CD4-positive, alpha-beta T cell treated with Interleukin-2 at 100 ng/mL for 4 hours (primary cell): ENCODE data around the gene GJA3.

Source experiments
- DNase-seq: peaks from one replicate; pipeline ENCODE4 v3.0.0-alpha.2; 2020; ENCODE audit warnings: low spot score

GJA3 gene

DNA sequence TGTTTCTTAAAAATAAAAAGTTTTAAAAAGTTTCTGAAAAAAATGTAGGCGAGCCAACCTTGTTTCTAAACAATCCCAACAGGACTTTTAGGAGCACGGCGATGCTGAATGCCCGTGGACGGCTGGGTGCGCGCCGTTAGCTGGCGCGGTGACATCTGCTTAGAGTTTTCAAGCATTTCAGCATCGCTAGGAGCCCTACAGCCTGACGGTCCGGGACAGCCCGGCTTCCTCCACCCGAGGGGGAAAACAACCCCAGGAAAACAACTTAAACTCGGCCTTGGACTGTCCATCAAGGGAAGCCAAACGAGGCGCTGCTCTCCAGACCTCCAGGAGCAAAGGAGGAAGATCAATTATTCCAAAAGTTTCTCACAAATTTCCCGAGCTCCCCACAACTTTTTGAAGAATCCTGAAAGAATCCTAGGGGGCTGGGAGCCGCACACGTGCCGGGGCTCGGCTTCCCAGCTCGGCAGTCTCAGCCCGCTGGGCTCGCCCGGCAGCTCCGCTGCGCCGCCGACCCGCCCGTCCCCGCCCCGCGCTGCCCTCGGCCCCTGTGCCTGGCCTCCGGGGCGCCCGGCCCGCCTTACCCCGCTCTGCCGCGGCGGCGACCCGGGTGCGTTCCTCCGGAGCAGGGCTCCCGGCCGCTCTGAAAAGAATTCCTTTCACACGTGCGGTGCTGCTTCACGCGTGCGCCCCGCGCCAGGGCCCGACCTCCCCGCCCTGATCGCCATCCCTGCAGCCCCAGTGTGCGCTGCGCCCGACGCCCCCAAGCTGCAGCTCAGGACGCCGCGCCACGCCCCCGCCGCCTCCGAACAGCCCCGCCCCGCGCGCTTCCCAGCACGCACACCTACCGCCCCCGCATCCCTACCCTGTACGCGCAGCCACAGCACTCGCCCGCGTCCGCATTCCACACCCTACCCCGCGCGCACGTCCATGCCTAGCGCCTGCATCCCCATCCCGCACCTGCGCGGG is at the start of gene GJA3:
Gene GJA3, minus strand, starts transcription at position 747 of the 969 bp plus-strand sequence. CDS start 17,764 bp downstream, outside the sequence.
- DNase-seq: peak; percentile 41

DNA sequence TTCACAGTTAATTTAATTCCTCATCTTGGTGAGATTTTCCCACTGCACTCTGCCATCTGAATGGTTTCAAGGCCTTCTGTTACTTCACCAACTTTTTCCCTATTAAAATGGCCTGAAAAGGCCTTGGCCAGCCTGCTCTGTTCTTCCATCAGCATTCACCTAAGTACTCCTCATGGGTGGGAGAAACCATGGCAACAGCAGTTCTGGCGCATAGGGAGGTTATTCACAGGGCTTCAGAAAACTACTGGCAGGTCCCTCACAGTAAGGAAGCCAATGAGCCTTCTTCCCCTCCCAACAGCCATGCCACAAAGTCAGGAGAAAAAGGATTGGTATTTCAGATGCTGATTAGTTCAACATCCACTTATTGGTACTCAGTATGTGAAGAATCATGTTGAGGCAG is 49.1 kb upstream of the GJA3 start:
- no peak for DNase-seq

DNA sequence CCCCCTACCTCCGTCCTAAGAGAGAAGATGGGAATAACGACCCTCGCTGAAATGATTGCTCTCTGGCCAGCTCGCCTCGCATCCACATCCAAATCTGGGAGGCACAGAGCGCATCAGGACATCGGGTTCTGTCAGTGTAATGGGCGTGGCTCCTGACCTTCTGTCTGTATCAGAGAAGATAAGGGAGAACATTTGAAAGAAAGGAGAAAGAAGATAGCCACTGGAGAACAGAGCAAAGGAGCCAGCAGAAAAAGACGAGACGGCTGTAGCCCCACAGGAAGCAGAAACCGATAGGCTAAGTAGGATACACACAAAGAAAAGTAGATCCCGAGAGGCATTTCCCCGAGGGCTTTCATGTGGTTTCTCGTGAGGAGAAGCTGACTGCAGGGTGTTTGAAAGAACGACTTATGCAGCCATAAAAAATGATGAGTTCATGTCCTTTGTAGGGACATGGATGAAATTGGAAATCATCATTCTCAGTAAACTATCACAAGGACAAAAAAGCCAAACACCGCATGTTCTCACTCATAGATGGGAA is 45.9 kb upstream of the GJA3 start:
- DNase-seq: no peak

DNA sequence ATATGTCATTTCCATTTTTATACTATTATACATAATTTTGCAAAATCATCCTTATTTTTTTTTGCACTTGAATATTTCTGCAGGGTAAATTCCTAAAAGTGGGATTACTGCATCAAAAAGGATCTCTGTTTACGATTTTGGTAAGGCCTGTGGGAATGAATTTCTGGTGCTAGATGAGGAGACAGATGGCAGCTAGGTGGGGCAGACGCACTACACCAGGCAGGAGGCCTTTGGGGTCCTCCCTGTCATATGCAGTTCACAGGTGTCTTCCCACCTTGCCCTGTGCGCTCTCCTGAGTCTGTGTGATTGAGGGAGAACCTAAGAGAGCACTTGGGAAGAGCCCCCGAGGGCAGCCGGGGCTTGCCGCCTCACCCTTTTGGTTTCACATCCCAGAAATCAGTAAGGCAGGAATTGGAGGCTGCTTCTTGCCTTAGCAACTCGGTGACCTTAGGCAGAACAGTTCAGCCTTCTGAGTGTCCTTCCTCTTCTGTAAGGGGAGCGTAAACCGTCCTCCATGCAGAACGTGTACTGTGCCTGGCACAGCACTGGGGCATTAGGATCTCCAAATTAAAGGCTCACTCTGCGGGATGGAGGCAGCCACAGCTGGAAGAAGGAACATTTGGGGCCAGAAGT is 45.3 kb upstream of the GJA3 start:
- no peak for DNase-seq

DNA sequence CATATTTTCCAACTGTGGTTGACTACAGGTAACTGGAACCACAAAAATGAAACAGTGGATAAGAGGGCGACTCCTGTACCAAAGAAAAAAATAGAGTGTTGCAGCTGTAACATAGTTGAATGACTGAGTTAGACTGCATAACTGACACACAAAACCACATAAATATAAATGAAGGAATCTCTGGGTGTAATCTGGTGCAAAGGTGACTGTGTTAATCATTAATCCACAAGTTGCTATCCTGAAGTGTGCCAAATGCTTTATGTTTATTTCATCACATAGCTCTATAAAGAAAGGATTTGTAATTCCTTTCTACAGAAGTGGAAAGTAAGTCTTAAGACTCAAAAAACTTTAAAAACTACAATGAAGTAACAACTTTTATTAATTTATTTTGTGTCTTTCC is 37.9 kb upstream of the GJA3 start:
- DNase-seq: no peak

DNA sequence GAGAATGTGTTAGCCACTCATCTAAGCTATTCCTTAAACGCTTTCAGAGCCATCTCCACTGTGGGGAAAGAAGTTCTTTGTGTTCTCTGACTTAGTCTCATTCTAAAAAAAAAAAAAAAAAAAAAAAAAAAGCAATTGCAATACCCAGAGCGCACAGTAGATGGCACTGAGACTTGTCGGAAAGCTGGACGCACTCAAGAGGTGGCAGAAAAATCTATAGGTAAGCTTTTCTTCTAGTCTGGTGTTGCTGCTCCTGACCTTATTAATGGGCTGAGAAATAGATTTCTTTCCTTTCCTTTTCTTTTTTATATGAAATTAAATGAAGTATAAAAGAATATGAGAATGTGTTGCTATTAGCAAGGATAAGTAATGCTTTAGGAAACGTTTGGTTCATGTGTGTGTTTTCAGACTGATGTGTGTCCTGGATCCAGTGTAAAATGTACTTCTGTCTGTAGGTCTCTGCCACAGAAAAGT is 36.5 kb upstream of the GJA3 start:
- DNase-seq: peak; percentile 36

DNA sequence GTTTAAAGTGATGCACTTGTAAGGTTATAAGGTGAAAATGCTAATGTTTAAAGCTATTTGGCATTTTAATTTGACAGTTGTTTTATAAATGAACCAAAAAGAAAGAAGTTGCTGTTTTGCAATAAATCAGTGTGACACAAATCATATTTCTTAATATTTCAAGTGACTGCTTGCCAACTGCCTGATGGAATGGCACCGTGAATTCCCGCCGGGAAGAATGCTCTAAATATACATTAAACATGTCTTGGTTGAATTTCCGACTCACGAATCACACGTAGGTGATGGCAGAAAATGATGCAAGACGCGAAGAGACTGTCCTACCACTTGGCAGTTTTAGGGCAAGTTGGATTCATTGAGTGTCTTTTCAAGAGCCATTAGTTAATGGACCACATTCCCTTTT is 34.9 kb upstream of the GJA3 start:
- no peak for DNase-seq

DNA sequence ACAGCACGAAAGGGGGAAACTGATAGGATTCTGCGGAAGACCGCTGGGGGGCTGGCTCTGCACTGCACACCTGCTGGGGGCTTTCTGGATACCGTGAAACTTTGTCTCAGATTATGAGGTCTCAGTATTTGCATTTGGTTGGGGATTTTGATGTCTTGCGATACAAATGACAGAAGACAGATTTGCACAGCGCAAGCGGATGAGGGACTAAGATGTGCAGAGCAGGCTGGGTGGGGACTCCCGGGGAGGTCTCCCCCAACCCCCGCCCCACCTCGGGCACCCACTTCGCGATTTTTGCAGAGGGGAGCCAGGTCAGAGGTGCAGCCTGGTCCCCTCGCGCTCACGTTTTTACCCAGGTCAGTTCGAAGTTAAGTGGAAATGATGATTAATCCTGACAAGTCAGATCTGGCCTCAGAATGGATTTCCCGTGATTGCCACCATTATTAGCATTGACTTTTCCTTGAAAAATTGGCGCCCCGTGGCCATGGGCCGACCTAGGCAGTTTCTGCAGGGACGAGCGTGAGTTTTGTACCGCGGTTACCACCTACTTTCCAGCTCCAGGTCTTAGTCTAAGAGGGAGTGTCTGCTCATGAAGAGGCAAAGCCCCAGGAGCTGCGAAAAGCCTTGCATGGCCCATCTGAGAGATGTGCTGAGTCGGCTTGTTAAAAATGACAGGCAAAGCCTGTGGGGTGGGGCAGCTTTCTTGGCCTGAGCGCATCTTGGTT is 33.2 kb upstream of the GJA3 start:
- DNase-seq: no peak

DNA sequence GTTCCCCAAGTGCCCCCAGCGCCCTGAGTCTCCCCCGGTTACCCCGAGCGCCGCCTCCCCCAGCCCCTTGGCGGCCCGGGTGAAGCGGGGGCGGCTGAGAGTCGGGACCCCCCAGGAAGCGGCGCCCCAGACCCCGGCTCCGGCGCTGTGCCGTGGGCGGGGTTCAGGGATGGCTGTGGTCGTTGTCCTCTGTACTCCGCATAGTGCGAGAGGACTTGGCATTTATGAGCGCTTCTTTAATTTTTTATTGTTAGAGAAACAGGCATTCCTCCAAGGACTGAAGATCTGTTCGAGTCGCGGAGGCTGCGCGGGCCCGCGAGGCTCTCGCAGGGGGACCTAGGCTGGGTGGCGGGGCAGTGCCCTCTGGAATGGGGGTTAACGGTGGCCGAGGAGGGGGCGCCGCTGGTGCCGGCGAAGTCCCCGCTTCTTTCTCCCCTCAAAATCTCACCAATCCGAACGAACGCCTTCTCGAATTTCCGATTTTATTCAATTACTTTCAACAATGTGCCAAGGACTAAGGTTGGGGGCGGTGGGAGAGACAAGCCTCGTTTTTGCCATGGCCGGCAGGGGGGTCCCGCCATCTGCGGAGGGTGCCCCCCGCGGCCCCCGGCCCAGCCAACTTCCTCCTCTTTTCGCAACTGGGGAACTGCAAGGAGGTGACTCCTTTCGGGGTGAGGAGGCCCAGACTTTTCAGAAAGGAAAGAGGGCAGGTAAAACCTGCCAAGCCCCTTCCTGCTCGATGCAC is 32.5 kb upstream of the GJA3 start:
- DNase-seq: no peak

DNA sequence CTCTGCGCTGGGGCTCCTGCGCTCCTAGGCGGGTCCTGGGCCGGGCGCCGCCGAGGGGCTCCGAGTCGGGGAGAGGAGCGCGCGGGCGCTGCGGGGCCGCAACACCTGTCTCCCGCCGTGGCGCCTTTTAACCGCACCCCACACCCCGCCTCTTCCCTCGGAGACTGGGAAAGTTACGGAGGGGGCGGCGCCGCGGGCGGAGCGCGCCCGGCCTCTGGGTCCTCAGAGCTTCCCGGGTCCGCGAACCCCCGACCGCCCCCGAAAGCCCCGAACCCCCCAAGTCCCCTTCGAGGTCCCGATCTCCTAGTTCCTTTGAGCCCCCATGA is 31.9 kb upstream of the GJA3 start, which contains the start of gene GJB2:
Gene GJB2, minus strand, starts transcription at position 103 of the 326 bp plus-strand sequence. CDS start 3,357 bp downstream, outside the sequence.
- no peak for DNase-seq

DNA sequence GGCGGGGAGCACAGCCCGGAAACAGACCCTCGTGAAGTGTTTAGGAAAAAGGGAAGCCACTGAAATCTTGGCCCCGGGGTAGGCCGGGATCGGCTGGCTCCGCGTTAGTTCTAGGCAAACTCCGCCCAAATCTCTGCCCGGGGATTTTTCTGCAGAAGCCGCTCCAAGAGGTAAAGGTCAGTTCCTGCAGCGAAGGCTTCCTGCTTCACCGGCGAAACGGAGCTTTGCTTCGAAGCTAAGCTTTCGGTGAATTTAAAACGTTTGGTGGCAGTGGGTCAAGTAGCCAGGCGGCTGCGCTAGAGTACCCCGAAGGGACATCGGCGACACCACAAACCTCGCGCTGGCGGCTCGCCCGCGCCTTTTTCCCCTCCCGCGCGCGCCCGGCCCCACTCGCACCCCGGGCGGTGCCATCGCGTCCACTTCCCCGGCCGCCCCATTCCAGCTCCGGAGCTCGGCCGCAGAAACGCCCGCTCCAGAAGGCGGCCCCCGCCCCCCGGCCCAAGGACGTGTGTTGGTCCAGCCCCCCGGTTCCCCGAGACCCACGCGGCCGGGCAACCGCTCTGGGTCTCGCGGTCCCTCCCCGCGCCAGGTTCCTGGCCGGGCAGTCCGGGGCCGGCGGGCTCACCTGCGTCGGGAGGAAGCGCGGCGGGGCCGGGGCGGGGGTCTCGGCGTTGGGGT is 31.4 kb upstream of the GJA3 start:
- DNase-seq: no peak

DNA sequence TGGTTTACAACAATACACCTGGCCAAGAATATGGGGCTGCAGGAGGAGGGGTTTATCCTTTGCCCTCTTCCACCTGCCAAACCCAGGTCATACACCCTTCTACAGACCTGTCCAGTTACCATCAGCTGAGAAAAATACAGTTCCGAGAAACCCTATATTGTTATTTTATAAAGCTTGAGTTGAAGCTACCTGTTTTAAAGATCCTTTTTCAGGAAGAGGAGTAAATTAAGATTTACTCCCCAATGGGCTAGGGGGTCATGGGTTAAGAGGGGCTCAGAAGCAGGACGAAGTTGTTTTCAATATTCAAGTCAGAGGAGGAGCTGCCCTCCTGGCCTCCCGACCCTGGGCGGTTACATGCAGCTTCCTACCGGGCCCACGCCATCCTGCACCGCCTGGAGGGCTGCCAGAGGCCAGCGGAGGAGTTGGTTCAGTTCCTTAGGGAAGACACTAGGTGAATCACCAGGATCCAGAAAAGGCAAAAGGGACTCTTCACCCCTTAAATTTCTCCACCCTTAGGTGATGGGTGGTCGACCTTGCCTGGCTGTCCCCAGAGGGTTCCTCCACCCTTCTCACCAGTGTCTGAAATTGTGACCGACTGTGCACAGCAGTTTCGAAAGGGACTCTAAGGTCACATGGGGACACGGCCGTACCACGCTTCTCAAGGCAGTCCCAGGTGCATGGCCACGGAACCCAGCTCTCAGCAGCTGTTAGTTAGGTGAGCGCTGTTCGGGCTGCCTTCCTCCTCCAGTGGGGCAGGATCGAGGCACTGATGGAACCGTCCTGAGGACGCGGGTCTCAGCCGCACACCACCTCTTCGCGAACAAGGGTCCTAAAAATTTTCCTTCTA is 30.7 kb upstream of the GJA3 start:
- no peak for DNase-seq

DNA sequence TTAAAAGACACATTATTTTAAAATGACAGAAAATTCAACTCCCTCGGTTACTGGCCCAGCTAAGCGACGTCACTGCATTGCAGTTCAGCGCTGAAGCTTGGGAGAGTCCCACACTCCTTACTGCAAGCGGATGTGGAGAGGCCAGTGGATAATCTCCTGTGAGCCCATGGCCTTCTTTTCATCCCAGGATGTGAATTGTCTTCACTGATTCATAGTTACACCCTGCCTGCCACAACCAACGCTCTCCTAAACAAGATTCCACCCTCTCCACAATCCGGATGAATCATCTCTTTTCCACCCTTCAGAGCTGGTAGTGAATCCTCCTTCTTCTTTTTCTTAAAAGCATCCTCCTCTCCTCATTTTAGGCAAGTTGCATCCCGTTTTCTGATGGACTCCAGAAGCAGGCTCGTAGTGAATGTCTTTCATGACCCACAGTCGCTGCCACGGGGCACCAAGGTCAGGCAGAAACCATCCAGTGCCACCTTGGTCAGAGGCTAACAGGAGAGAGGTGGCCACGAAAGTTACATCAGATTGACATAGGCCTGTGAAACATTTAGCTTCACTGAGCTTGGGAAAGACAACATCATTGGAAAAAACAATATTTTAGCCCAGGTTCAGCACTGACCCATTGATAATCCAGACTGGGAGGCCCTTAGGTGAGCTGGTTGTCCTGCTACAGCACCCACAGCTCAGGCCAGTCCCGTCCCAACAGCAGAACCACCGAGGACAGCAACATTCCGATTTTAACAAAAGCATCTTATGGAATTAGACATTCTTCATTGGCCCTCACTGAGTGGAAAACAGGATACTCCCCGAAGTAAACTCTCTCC is 29.8 kb upstream of the GJA3 start:
- DNase-seq: no peak

DNA sequence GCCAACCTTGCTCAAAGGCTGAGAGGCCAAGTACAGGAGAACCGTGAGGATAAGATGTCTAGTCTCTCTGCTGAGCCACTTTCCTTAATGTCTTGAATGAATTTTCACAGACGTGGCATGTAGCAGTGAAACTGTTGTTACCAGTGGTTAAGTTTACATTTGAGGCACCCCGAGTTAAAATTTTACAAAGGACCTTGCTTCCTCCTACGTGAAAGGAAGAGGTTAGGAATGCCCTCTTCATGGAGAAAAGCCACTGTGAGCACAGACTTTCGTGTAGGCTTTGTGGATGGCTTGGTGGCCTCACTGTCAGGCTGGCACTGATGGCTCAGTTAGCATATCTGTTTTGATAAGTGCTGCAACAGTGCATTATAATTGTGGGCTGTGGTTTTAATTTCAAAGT is 29.2 kb upstream of the GJA3 start:
- no peak for DNase-seq

DNA sequence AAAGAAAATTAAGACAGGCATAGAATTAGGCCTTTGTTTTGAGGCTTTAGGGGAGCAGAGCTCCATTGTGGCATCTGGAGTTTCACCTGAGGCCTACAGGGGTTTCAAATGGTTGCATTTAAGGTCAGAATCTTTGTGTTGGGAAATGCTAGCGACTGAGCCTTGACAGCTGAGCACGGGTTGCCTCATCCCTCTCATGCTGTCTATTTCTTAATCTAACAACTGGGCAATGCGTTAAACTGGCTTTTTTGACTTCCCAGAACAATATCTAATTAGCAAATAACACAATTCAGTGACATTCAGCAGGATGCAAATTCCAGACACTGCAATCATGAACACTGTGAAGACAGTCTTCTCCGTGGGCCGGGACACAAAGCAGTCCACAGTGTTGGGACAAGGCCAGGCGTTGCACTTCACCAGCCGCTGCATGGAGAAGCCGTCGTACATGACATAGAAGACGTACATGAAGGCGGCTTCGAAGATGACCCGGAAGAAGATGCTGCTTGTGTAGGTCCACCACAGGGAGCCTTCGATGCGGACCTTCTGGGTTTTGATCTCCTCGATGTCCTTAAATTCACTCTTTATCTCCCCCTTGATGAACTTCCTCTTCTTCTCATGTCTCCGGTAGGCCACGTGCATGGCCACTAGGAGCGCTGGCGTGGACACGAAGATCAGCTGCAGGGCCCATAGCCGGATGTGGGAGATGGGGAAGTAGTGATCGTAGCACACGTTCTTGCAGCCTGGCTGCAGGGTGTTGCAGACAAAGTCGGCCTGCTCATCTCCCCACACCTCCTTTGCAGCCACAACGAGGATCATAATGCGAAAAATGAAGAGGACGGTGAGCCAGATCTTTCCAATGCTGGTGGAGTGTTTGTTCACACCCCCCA is 28.1 kb upstream of the GJA3 start:
- DNase-seq: no peak

DNA sequence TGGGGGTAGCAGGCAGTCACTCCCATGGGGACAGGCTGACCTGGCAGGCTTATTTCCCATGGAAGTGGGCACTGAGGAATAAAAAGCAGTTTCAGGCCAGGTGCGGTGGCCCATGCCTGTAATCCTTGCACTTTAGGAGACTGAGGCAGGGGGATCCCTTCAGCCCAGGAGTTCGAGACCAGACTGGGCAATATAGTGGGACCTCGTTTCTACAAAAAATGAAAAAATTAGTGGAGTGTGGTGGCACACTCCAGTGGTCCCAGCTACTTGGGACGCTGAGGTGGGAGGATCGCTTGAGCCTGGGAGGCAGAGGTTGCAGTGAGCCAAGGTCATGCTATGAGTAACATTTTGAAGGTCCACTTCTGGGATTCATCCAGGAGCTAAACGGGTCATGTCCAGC is 25.9 kb upstream of the GJA3 start:
- no peak for DNase-seq

DNA sequence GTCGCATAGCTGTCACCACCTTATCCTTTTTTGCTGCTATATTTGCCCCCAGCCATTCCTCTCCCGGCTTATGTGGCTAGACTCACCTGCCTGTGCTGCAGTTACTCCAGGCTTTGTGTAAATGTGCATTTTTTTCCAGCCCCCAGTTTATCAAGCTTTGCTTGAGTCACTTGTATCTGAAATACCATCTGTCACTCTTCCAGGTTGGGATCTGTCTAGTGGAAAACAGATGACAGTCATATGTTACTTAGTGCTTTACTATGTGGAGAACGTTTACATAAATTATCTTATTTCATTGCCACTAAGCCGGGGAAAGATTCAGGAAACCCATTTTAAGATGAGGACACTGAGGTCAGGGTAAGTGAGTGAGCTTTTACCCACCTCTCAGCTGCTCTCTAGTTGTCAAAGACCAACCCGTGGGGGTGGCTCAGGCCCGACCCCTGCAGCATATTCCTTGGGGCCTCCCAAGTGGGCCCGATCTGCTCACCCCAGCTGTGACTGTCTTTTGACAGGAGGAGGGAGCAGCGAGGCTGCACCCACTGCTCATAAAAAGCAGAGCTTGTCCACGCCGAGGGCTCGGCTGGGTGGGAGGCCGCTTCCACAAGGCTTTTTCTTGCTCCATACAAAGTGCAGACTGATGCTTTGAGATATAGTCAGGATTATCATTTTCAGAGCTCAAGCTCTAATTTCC is 24.7 kb upstream of the GJA3 start:
- DNase-seq: no peak
